K562 (cell line): ENCODE measurements around the gene AHNAK. TPM values are rescaled to one million over a fixed set of nuclear protein-coding genes. Genes with fewer than 3 reads are reported as not detected.

Experiments used
- BRD4 ChIP-seq: fragments of 200-600 bp; sonication (generic); IDR thresholded peaks from 2 replicates; pipeline ENCODE4 v1.6.1; 2017; ENCODE audit warnings: inconsistent platforms
- EWSR1 ChIP-seq: fragments of 450-650 bp; IDR thresholded peaks from 2 replicates; pipeline ENCODE4 v1.6.1; 2018; ENCODE audit warnings: borderline replicate concordance, mild to moderate bottlenecking, low read depth, moderate library complexity; ENCODE audit not compliant: partially characterized antibody
- MECOM ChIP-seq: fragments of 250-450 bp; sonication (Bioruptor Pico); IDR thresholded peaks from 2 replicates; pipeline ENCODE4 v1.8.0; 2022; ENCODE audit warnings: inconsistent platforms
- MYBL2 ChIP-seq, 2 experiments: fragments of 450-650 bp in 1 of 2; sonication (generic) in 1 of 2; formaldehyde crosslinking in 1 of 2; IDR thresholded peaks; 2 replicates each; pipeline versions ENCODE4 v1.6.1 to v1.8.1; 2017 to 2022; ENCODE audit warnings: borderline replicate concordance in 1 of 2, inconsistent platforms in 1 of 2, low read depth in 1 of 2, mild to moderate bottlenecking in 1 of 2, missing genetic modification reagents in 1 of 2, moderate library complexity in 1 of 2
- NFE2 ChIP-seq: IDR thresholded peaks from 2 replicates; pipeline ENCODE4 v1.6.1; 2014; ENCODE audit warnings: antibody characterized with exemption, low read depth
- RHOXF2B ChIP-seq: fragments of 250-450 bp; sonication (Bioruptor Pico); conservative IDR thresholded peaks from 2 replicates; pipeline ENCODE4 v1.5.1; 2021
- SMAD3 ChIP-seq: fragments of 450-650 bp; formaldehyde crosslinking; conservative IDR thresholded peaks from 2 replicates; pipeline ENCODE4 v1.4.0; 2020; ENCODE audit warnings: mild to moderate bottlenecking
- SMARCB1 ChIP-seq: IDR thresholded peaks from 2 replicates; pipeline ENCODE4 v1.6.1; 2011; ENCODE audit warnings: improper control_type of control experiment, low read depth; ENCODE audit not compliant: insufficient read length
- TAF7 ChIP-seq: fragments of 450-650 bp; IDR thresholded peaks from 2 replicates; pipeline ENCODE4 v1.6.1; 2016; ENCODE audit warnings: missing genetic modification characterization, missing compliant biosample characterization
- TAF9B ChIP-seq: fragments of 450-650 bp; IDR thresholded peaks from 2 replicates; pipeline ENCODE4 v1.6.1; 2018; ENCODE audit warnings: mild to moderate bottlenecking; ENCODE audit not compliant: partially characterized antibody
- TARDBP ChIP-seq: fragments of 450-650 bp; IDR thresholded peaks from 2 replicates; pipeline ENCODE4 v1.6.1; 2016
- TOE1 ChIP-seq, 2 experiments: fragments of 450-650 bp in 1 of 2; sonication (generic) in 1 of 2; formaldehyde crosslinking in 1 of 2; IDR thresholded peaks; 2 replicates each; pipeline versions ENCODE4 v1.7.1 to v1.8.0; 2016 to 2022; ENCODE audit warnings: borderline replicate concordance in 2 of 2, mild to moderate bottlenecking in 2 of 2, antibody characterized with exemption in 1 of 2, inconsistent platforms in 1 of 2, low read depth in 1 of 2, missing genetic modification reagents in 1 of 2, moderate library complexity in 1 of 2
- ZNF12 ChIP-seq: sonication (generic); formaldehyde crosslinking; IDR thresholded peaks from 2 replicates; pipeline ENCODE4 v1.4.0; 2020; ENCODE audit warnings: mild to moderate bottlenecking, missing genetic modification reagents
- ZNF586 ChIP-seq: fragments of 450-650 bp; formaldehyde crosslinking; conservative IDR thresholded peaks from 2 replicates; pipeline ENCODE4 v1.4.0; 2020; ENCODE audit warnings: mild to moderate bottlenecking, moderate library complexity
- ZNF75A ChIP-seq: fragments of 450-650 bp; formaldehyde crosslinking; IDR thresholded peaks from 2 replicates; pipeline ENCODE4 v1.4.0; 2020; ENCODE audit warnings: mild to moderate bottlenecking
- polyA plus RNA-seq, 8 experiments: library from polyadenylated mRNA; depleted of rRNA in 4 of 8; stranded (reverse) in 5 of 8; unstranded in 3 of 8; fragments of >200 nt; fragmentation: Nextera tagmentation in 2 of 8; fragmentation: Illumina TruSeq in 1 of 8; extraction: Ambion mirVana in 2 of 8; extraction: Trizol in 1 of 8; gene quantifications; 2 replicates each; pipeline versions ENCODE4 v1.2.1 to v1.2.3, GENCODE V29; 2011 to 2014; ENCODE audit warnings: inconsistent platforms in 1 of 8, missing spikeins in 1 of 8
- total RNA-seq, 7 experiments: library from RNA; depleted of rRNA in 6 of 7; stranded (reverse); fragments of >200 nt in 6 of 7; fragmentation: Illumina TruSeq in 2 of 7; extraction: Trizol in 2 of 7; gene quantifications; 2 replicates each; pipeline versions ENCODE4 v1.2.1 to v1.2.3, GENCODE V29; 2011 to 2021; ENCODE audit warnings: low replicate concordance in 1 of 7
- TF ChIP-seq, protein P1 (sequence below): fragments of 250-450 bp; sonication (Bioruptor Pico); IDR thresholded peaks from 2 replicates; pipeline ENCODE4 v1.5.1; 2021; ENCODE audit warnings: mild to moderate bottlenecking
- TF ChIP-seq, protein P2 (sequence below): fragments of 250-450 bp; sonication (Bioruptor Pico); IDR thresholded peaks from 2 replicates; pipeline ENCODE4 v1.5.0; 2020; ENCODE audit warnings: mild to moderate bottlenecking
- TF ChIP-seq, protein P3 (sequence below): fragments of 250-450 bp; sonication (Bioruptor Pico); IDR thresholded peaks from 2 replicates; pipeline ENCODE4 v1.5.0; 2020; ENCODE audit warnings: mild to moderate bottlenecking, borderline replicate concordance
- TF ChIP-seq, protein P4 (sequence below): sonication (generic); formaldehyde crosslinking; IDR thresholded peaks from 2 replicates; pipeline ENCODE4 v1.4.0; 2020; ENCODE audit warnings: mild to moderate bottlenecking, missing genetic modification reagents

Gene AHNAK
- total and polyA plus RNA-seq, 9 of the 15 experiments (the other 6 are each of a cell fraction or from before 2014, with no cell fraction given): 1.5 to 89.7 (median 45.0) TPM

DNA sequence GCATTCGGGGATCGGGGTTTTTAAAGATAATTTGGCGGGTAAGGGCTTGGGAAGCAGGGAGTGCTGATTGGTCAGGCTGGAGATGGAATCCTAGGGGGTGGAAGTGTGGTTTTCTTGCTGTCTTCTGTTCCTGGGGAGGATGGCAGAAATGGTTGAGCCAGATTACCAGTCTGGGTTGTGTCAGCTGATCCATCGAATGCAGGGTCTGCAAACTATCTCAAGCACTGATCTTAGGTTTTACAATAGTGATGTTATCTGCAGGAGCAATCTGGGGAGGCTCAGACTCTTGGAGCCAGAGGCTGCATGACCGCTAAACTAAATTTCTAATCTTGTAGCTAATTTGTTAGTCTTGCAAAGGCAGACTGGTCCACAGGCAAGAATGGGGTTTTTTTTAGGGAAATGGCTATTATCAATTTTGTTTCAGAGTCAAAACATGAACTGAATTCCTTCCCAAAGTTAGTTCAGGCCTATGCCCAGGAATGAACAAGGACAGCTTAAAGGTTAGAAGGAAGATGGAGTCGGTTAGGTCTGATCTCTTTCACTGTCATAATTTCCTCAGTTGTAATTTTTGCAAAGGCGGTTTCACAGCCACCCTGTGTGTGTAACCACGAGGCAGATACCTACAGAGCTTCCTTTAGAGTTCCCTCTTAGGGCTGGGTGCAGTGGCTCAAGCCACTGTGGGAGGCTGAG is 117.6 kb downstream of the AHNAK start (continued):
- TF ChIP-seq TOE1 (IDR thresholded peaks at IDR 0.05; ENCODE audit: borderline replicate concordance) (no peak), TOE1 (CRISPR knock-in tag; IDR thresholded peaks at IDR 0.05; ENCODE audit: borderline replicate concordance, low read depth) (no peak), ZNF12 (CRISPR knock-in tag) (no peak), TAF9B (no peak), TARDBP (no peak), SMARCB1 (no peak), RHOXF2B (CRISPR knock-in tag) (no peak), MYBL2 (IDR thresholded peaks at IDR 0.05; ENCODE audit: low read depth) (no peak), MYBL2 (CRISPR knock-in tag; IDR thresholded peaks at IDR 0.05; ENCODE audit: borderline replicate concordance) (no peak), TAF7 (tag) (peak; percentile 49), ZNF586 (no peak), ZNF75A (0 out of 2 replicates have a peak, but pooled peaks have one; percentile 53), EWSR1 (no peak), NFE2 (no peak), SMAD3 (CRISPR knock-in tag) (peak; percentile 79; the same call in 1 of the 2 replicates), BRD4 (no peak), MECOM (0 out of 2 replicates have a peak, but pooled peaks have one; percentile 23)
- TF ChIP-seq, protein P1, sequence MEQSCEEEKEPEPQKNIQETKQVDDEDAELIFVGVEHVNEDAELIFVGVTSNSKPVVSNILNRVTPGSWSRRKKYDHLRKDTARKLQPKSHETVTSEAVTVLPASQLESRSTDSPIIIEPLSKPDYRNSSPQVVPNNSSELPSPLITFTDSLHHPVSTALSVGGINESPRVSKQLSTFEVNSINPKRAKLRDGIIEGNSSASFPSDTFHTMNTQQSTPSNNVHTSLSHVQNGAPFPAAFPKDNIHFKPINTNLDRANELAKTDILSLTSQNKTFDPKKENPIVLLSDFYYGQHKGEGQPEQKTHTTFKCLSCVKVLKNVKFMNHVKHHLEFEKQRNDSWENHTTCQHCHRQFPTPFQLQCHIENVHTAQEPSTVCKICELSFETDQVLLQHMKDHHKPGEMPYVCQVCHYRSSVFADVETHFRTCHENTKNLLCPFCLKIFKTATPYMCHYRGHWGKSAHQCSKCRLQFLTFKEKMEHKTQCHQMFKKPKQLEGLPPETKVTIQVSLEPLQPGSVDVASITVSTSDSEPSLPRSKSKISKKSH (CRISPR knock-in tag): no peak
- TF ChIP-seq, protein P2, sequence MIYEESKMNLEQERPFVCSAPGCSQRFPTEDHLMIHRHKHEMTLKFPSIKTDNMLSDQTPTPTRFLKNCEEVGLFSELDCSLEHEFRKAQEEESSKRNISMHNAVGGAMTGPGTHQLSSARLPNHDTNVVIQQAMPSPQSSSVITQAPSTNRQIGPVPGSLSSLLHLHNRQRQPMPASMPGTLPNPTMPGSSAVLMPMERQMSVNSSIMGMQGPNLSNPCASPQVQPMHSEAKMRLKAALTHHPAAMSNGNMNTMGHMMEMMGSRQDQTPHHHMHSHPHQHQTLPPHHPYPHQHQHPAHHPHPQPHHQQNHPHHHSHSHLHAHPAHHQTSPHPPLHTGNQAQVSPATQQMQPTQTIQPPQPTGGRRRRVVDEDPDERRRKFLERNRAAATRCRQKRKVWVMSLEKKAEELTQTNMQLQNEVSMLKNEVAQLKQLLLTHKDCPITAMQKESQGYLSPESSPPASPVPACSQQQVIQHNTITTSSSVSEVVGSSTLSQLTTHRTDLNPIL (CRISPR knock-in tag): peak; percentile 47; the same call in 1 of the 2 replicates
- TF ChIP-seq, protein P3, sequence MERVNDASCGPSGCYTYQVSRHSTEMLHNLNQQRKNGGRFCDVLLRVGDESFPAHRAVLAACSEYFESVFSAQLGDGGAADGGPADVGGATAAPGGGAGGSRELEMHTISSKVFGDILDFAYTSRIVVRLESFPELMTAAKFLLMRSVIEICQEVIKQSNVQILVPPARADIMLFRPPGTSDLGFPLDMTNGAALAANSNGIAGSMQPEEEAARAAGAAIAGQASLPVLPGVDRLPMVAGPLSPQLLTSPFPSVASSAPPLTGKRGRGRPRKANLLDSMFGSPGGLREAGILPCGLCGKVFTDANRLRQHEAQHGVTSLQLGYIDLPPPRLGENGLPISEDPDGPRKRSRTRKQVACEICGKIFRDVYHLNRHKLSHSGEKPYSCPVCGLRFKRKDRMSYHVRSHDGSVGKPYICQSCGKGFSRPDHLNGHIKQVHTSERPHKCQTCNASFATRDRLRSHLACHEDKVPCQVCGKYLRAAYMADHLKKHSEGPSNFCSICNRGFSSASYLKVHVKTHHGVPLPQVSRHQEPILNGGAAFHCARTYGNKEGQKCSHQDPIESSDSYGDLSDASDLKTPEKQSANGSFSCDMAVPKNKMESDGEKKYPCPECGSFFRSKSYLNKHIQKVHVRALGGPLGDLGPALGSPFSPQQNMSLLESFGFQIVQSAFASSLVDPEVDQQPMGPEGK (CRISPR knock-in tag): peak; percentile 66; the same call in 1 of the 2 replicates
- TF ChIP-seq, protein P4, sequence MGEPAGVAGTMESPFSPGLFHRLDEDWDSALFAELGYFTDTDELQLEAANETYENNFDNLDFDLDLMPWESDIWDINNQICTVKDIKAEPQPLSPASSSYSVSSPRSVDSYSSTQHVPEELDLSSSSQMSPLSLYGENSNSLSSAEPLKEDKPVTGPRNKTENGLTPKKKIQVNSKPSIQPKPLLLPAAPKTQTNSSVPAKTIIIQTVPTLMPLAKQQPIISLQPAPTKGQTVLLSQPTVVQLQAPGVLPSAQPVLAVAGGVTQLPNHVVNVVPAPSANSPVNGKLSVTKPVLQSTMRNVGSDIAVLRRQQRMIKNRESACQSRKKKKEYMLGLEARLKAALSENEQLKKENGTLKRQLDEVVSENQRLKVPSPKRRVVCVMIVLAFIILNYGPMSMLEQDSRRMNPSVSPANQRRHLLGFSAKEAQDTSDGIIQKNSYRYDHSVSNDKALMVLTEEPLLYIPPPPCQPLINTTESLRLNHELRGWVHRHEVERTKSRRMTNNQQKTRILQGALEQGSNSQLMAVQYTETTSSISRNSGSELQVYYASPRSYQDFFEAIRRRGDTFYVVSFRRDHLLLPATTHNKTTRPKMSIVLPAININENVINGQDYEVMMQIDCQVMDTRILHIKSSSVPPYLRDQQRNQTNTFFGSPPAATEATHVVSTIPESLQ (CRISPR knock-in tag): no peak
